Ovary (tissue), 9 donors: Measurements from ENCODE around the gene PINK1. TPM values are rescaled to one million over a fixed set of nuclear protein-coding genes. Genes with fewer than 3 reads are reported as not detected.
"Not testable (repeated sequence)": the region's sequence is repeated elsewhere in the genome, so short reads cannot be mapped to it uniquely, and the experiment has no call there.

Experiments
- DNase-seq, 5 donors: peaks; one replicate each; pipeline ENCODE4 v3.0.0-alpha.2; 2019 to 2020
- H3K27ac ChIP-seq, 2 donors: fragments of 200-600 bp; one replicate each; pipeline versions ENCODE4 v1.5.1 to v1.8.0; 2019 to 2022
- H3K27me3 ChIP-seq: fragments of 200-600 bp; one replicate; pipeline ENCODE4 v1.8.0; 2022
- H3K36me3 ChIP-seq: fragments of 200-600 bp; sonication (generic); one replicate; pipeline ENCODE4 v1.5.1; 2019
- H3K4me1 ChIP-seq: one replicate; pipeline ENCODE4 v1.8.1; 2013; ENCODE audit warnings: mild to moderate bottlenecking, moderate library complexity; ENCODE audit not compliant: insufficient read depth
- H3K4me3 ChIP-seq: fragments of 200-600 bp; sonication (generic); one replicate; pipeline ENCODE4 v1.5.1; 2017
- H3K9me3 ChIP-seq, 2 donors: fragments of 200-600 bp in 1 of 2; sonication (generic) in 1 of 2; one replicate each; pipeline versions ENCODE4 v1.5.1 to v1.8.1; 2013 to 2019; ENCODE audit warnings: mild to moderate bottlenecking in 1 of 2, moderate library complexity in 1 of 2
- CTCF ChIP-seq, 3 donors: fragments of 450-650 bp in 2 of 3; fragments of 200-600 bp in 1 of 3; IDR thresholded peaks; one replicate each; pipeline versions ENCODE4 v1.5.1 to v1.8.0; 2016 to 2022; ENCODE audit warnings: antibody characterized with exemption in 3 of 3, mild to moderate bottlenecking in 1 of 3
- EP300 ChIP-seq: sonication (generic); formaldehyde crosslinking; IDR thresholded peaks from one replicate; pipeline ENCODE4 v1.6.1; 2017; ENCODE audit warnings: antibody characterized with exemption
- POLR2A ChIP-seq: fragments of 450-650 bp; IDR thresholded peaks from one replicate; pipeline ENCODE4 v1.6.1; 2017; ENCODE audit warnings: antibody characterized with exemption, mild to moderate bottlenecking, moderate library complexity
- WGBS, 3 donors: extraction: QIAGEN DNeasy Blood & Tissue Kit in 1 of 3; methylation state at CpG; one replicate each; pipeline versions ENCODE4 v1.1.5 to v1.1.7; 2013 to 2017; 5-methylcytosine and 5-hydroxymethylcytosine counted together
- intact Hi-C, 4 donors: fragments of 100-400 bp; cut with DNase I; formaldehyde crosslinking; loops; one replicate each; pipeline versions ENCODE4 v1.11.0 to v1.15.1; 2022 to 2023
- polyA plus RNA-seq, 2 donors: library from polyadenylated mRNA; stranded (reverse); fragments of 200-250 nt in 1 of 2; fragments of 350-450 nt in 1 of 2; fragmentation: Illumina TruSeq in 1 of 2; extraction: RNeasy Lipid Tissue Mini Kit (QIAGEN cat#74804) in 1 of 2; gene quantifications; one replicate each; pipeline ENCODE4 v1.2.3, GENCODE V29; 2013 to 2014
- total RNA-seq, 7 donors: library from RNA; depleted of rRNA in 2 of 7; stranded (reverse); fragments of >200 nt in 2 of 7; fragmentation: NEBNext Ultra II Directional in 3 of 7; extraction: Animal tissue kit (Norgen Biotek cat#: 25700) in 3 of 7; gene quantifications; one replicate each; pipeline versions ENCODE4 v1.1.0 to v1.2.4, GENCODE V29; 2016 to 2023
- donor health status: DM: no; HTN: no; CAD: no; lungs with moderate emphysema.
- donor health status: DM: no; HTN: no; CAD: no.
- donor health status: Bipolar disorder and iron deficiency.
- donor health status: DM: yes; HTN: yes; CAD: no.
- donor health status: DM: no; HTN: no; CAD: no.
- donor health status: DM: yes; HTN: yes; CAD: no.

The PINK1 gene
- total and polyA plus RNA-seq, 9 donors = 40.8 to 70.5 (median 60.0) TPM

DNA sequence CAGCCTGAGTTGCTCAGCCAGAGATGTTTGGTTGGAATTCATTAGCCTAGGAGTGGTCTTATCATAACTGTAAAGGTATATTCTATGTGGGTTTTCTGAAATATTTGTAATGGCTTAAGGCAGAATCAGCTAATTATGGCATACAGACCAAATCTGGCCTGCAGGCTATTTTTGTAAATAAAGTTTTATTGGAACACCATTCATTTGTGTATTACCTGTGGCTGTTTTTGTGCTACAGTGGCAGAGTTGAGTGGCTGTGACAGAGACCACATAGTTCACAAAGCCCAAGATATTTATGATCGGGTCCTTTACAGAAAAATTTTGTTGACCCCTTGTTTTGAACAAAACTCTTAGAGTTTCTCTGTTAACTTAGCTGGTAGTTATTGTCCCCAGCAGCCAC lies 35.3 kb downstream of the PINK1 start:
- WGBS, 3 donors = 88 to 100% (median 97%) methylated on average over 1 of the region's 1 CpG
- Histone ChIP-seq H3K36me3 (no peaks in the 10 kb centered on the region), H3K27ac (no peak overlapping the region), H3K4me1 (no peaks in the 10 kb centered on the region), H3K9me3 (no peaks in the 10 kb centered on the region), H3K4me3 (no peak overlapping the region), H3K27me3 (no peaks in the 10 kb centered on the region)
- DNase-seq = no peak
- intact Hi-C loops = no loop called here
- TF ChIP-seq EP300 (no peak), POLR2A (no peak), CTCF (IDR thresholded peaks at IDR 0.05) (no peak)

DNA sequence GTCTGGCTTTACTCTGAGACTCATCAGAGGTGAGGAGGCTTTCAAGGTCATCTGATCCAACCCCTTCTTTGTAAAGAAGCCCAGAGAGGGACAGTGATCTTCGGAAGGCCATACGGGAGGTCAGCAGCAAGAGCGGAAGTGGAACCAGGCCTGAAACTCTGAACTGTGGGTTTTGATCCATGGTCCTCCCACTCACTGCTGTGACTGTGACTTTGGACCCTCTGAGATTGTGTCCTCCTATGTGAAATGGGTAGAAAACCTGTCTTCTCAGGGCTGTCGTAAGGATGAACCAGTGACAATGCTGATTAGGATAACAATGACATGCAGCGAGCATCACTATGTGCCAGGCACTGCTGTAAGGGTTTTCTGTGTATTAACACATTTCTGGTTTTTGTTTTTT lies 37.7 kb downstream of the PINK1 start:
- 86 to 95% (median 91%) methylated on average over 5 of the region's 5 CpGs for WGBS, 3 donors
- Histone ChIP-seq H3K4me1 (no peaks in the 10 kb centered on the region), H3K27ac (no peak overlapping the region), H3K4me3 (no peak overlapping the region), H3K9me3 (no peaks in the 10 kb centered on the region), H3K27me3 (no peaks in the 10 kb centered on the region), H3K36me3 (no peaks in the 10 kb centered on the region)
- intact Hi-C loops = no loop called here
- DNase-seq = no peak
- TF ChIP-seq EP300 = no peak
- TF ChIP-seq CTCF (IDR thresholded peaks at IDR 0.05) = no peak
- no peak for TF ChIP-seq POLR2A

GRCh38 chr1:20672265-20672632 lies 39.0 kb downstream of the PINK1 start:
- no peak for DNase-seq
- H3K4me1 ChIP-seq = no peaks in the 10 kb centered on the region
- intact Hi-C loops = no loop called here
- no peak overlapping the region for H3K4me3 ChIP-seq
- no peaks in the 10 kb centered on the region for H3K27me3 ChIP-seq
- WGBS, 3 donors = 88 to 90% (median 89%) methylated on average over 4 of the region's 4 CpGs
- H3K36me3 ChIP-seq = no peaks in the 10 kb centered on the region
- TF ChIP-seq POLR2A = no peak
- no peak for TF ChIP-seq CTCF (IDR thresholded peaks at IDR 0.05)
- no peak for TF ChIP-seq EP300
- no peak overlapping the region for H3K27ac ChIP-seq
- no peaks in the 10 kb centered on the region for H3K9me3 ChIP-seq

- H3K27me3 ChIP-seq, DNase-seq, H3K27ac ChIP-seq, H3K4me3 ChIP-seq, H3K9me3 ChIP-seq, intact Hi-C loops, H3K4me1 ChIP-seq, H3K36me3 ChIP-seq: not testable (repeated sequence)
- 88 to 93% (median 92%) methylated on average over 11 of the region's 11 CpGs for WGBS, 3 donors
Measured at GRCh38 chr1:20673626-20674025, 40.4 kb downstream of the PINK1 start.

DNA sequence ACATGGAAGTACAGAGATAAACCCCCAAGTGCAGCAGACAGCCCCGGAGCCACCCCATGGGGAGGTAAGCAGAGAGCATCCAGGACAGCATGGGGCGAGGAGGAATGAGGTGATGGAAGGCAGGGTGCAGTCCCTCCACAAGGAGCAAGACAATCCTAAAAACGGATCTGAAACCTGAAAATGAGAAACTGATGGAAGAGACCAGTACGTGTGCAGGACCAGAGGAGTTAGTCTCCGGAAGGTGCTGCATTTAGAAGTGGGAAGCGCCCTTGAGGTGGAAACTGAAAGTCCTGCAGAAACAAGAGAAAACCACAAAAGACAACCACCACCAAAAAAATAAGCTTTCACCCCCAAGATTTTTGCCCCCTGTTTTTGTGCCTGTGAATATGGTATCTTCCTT lies 45.3 kb downstream of the PINK1 start:
- TF ChIP-seq POLR2A = no peak
- H3K27ac ChIP-seq = no peak overlapping the region
- 84 to 86% (median 84%) methylated on average over 6 of the region's 6 CpGs for WGBS, 3 donors
- no peaks in the 10 kb centered on the region for H3K4me1 ChIP-seq
- H3K4me3 ChIP-seq = no peak overlapping the region
- no peaks in the 10 kb centered on the region for H3K27me3 ChIP-seq
- intact Hi-C loops = no loop called here
- no peaks in the 10 kb centered on the region for H3K36me3 ChIP-seq
- no peak for DNase-seq
- no peaks in the 10 kb centered on the region for H3K9me3 ChIP-seq

- DNase-seq = no peak
- intact Hi-C loops = loop anchor here in 1 of 4 donors (10.0 kb wide), 1 partner anchor 695 kb away; no protein-coding TSS in a partner anchor
- H3K9me3 ChIP-seq = no peaks in the 10 kb centered on the region
- 15 to 42% (median 21%) methylated on average over 5 of the region's 5 CpGs for WGBS, 3 donors
- H3K4me1 ChIP-seq = no peaks in the 10 kb centered on the region
- no peaks in the 10 kb centered on the region for H3K27me3 ChIP-seq
- H3K4me3 ChIP-seq = no peak overlapping the region
- no peak overlapping the region for H3K27ac ChIP-seq
- H3K36me3 ChIP-seq = no peaks in the 10 kb centered on the region
- TF ChIP-seq CTCF (IDR thresholded peaks at IDR 0.05) (no peak), EP300 (no peak), POLR2A (no peak)
Measured at GRCh38 chr1:20680269-20680668, 47.0 kb downstream of the PINK1 start.
